Esophagus muscularis mucosa (tissue), 4 donors: Measurements from ENCODE around the gene CCDC47. TPM values are rescaled to one million over a fixed set of nuclear protein-coding genes. Genes with fewer than 3 reads are reported as not detected.

Experiments used
- DNase-seq: peaks from one replicate; pipeline ENCODE4 v3.0.0-alpha.2; 2017; ENCODE audit errors: extremely low spot score
- H3K27ac ChIP-seq, 4 donors: fragments of 200-600 bp; sonication (generic); replicated peaks in 1 of 4; 1 replicate in 3 of 4; 2 replicates in 1 of 4; pipeline ENCODE4 v1.5.1; 2016 to 2019; ENCODE audit warnings: mild to moderate bottlenecking in 1 of 4
- H3K27me3 ChIP-seq, 4 donors: fragments of 200-600 bp; sonication (generic); one replicate each; pipeline versions ENCODE4 v1.5.1 to v1.6.0; 2016 to 2019
- H3K36me3 ChIP-seq, 4 donors: fragments of 200-600 bp; sonication (generic); one replicate each; pipeline ENCODE4 v1.5.1; 2016 to 2019
- H3K4me1 ChIP-seq, 4 donors: fragments of 200-600 bp; sonication (generic); one replicate each; pipeline ENCODE4 v1.5.1; 2016 to 2019
- H3K4me3 ChIP-seq, 4 donors: fragments of 200-600 bp; sonication (generic); 1 replicate in 2 of 4; 2 replicates in 2 of 4; pipeline ENCODE4 v1.5.1; 2016 to 2019; ENCODE audit warnings: mild to moderate bottlenecking in 4 of 4, moderate library complexity in 1 of 4
- H3K9me3 ChIP-seq, 4 donors: fragments of 200-600 bp; sonication (generic); 1 replicate in 3 of 4; 2 replicates in 1 of 4; pipeline ENCODE4 v1.5.1; 2016 to 2019
- CTCF ChIP-seq, 3 experiments: fragments of 200-600 bp in 2 of 3; fragments of 450-650 bp in 1 of 3; sonication (generic) in 2 of 3; IDR thresholded peaks; one replicate each; pipeline ENCODE4 v1.5.1; 2017 to 2019; ENCODE audit warnings: antibody characterized with exemption in 3 of 3, mild to moderate bottlenecking in 2 of 3, moderate library complexity in 1 of 3
- EP300 ChIP-seq: sonication (generic); formaldehyde crosslinking; IDR thresholded peaks from one replicate; pipeline ENCODE4 v1.6.1; 2017; ENCODE audit warnings: antibody characterized with exemption
- POLR2A ChIP-seq: fragments of 450-650 bp; IDR thresholded peaks from one replicate; pipeline ENCODE4 v1.6.1; 2017; ENCODE audit warnings: antibody characterized with exemption, moderate library complexity, mild to moderate bottlenecking, low read depth
- POLR2AphosphoS5 ChIP-seq, 2 donors: sonication (generic); formaldehyde crosslinking; IDR thresholded peaks; one replicate each; pipeline ENCODE4 v1.6.1; 2017; ENCODE audit warnings: antibody characterized with exemption in 2 of 2
- WGBS: methylation state at CpG from one replicate; pipeline ENCODE4 v1.1.5; 2018; 5-methylcytosine and 5-hydroxymethylcytosine counted together
- intact Hi-C: fragments of 100-400 bp; cut with DNase I; formaldehyde crosslinking; loops from one replicate; pipeline ENCODE4 v1.15.1; 2023
- total RNA-seq, 4 donors: library from RNA; depleted of rRNA; stranded (reverse); fragments of >200 nt; gene quantifications; one replicate each; pipeline versions ENCODE4 v1.1.0 to v1.2.1, GENCODE V29; 2016

Gene CCDC47
- total RNA-seq, 4 donors from 2014 or later = 47.3 to 60.7 (median 56.2) TPM

DNA sequence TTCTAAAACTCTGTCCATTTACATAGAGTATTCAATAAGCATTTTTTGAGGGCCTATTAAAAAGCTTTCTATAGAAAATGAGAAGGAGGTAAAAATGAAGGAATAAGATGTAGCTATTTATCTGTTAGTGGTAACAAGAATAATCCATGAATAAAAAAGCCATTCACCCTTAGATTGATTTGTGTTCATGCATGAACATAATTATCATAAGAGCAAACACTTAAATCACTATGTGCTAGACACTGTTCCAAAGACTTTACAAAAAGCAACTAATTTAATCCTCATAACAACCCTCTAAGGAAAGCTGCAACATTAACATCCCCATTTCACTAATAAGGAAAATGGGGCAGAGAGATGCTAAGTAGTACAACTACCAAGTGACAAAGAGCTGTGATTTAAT, 6.6 kb downstream of the CCDC47 start:
- Histone ChIP-seq H3K4me1 (peaks cover 13 to 35% (median 23%) of the 10 kb centered on the region in 4 donors), H3K9me3 (no peaks in the 10 kb centered on the region), H3K36me3 (peaks cover 21 to 55% (median 37%) of the 10 kb centered on the region in 4 donors), H3K4me3 (no peak overlapping the region), H3K27ac (no peak overlapping the region), H3K27me3 (no peaks in the 10 kb centered on the region)
- TF ChIP-seq CTCF (IDR thresholded peaks at IDR 0.05) (no peak), POLR2AphosphoS5 (IDR thresholded peaks at IDR 0.05) (no peak), EP300 (no peak), POLR2A (no peak)
- DNase-seq = no peak
- intact Hi-C loops = no loop called here

DNA sequence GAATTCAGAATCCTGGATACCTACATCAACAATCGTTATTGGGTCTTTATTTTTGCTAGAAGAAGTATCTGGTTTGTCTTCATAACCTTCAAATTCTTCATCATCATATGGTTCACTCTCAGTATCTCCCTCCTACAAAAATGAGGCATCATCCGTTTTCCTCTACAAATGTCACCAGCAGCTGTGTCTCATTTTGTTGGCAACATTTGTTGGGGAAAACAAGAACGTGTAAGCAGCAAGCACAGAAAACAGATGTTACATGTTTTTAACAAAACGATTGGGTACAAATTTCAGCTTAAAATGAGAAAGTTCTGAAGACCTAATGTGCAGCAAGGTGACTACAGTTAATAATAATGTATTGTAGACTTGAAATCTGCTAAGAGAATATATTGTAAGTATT, 8.7 kb downstream of the CCDC47 start:
- no peak for TF ChIP-seq CTCF (IDR thresholded peaks at IDR 0.05)
- TF ChIP-seq EP300 = no peak
- no peak for TF ChIP-seq POLR2A
- no peak for TF ChIP-seq POLR2AphosphoS5 (IDR thresholded peaks at IDR 0.05)
- Histone ChIP-seq H3K27ac (no peak overlapping the region), H3K4me3 (no peak overlapping the region), H3K36me3 (peaks cover 31 to 76% (median 54%) of the 10 kb centered on the region in 4 donors), H3K9me3 (no peaks in the 10 kb centered on the region), H3K4me1 (peaks cover 6 to 15% (median 10%) of the 10 kb centered on the region in 4 donors), H3K27me3 (no peaks in the 10 kb centered on the region)
- intact Hi-C loops = no loop called here
- no peak for DNase-seq
- 70% methylated on average over 4 of the region's 4 CpGs for WGBS

GRCh38 chr17:63762161-63763078, 11.0 kb downstream of the CCDC47 start:
- Histone ChIP-seq H3K36me3 (peaks cover 31 to 81% (median 64%) of the 10 kb centered on the region in 4 donors), H3K9me3 (no peaks in the 10 kb centered on the region), H3K27ac (no peak overlapping the region), H3K4me3 (no peak overlapping the region), H3K4me1 (peaks cover 0 to 8% (median 0%) of the 10 kb centered on the region in 4 donors), H3K27me3 (no peaks in the 10 kb centered on the region)
- TF ChIP-seq POLR2A (no peak), POLR2AphosphoS5 (IDR thresholded peaks at IDR 0.05) (no peak), EP300 (no peak), CTCF (IDR thresholded peaks at IDR 0.05) (no peak)
- WGBS = 87% methylated on average over 5 of the region's 5 CpGs
- intact Hi-C loops = no loop called here
- no peak for DNase-seq

- Histone ChIP-seq H3K27me3 (no peaks in the 10 kb centered on the region), H3K4me3 (no peak overlapping the region), H3K4me1 (peaks cover 0 to 8% (median 0%) of the 10 kb centered on the region in 4 donors), H3K9me3 (no peaks in the 10 kb centered on the region), H3K36me3 (peaks cover 39 to 96% (median 77%) of the 10 kb centered on the region in 4 donors), H3K27ac (no peak overlapping the region)
- TF ChIP-seq CTCF (IDR thresholded peaks at IDR 0.05) (no peak), POLR2A (no peak), POLR2AphosphoS5 (IDR thresholded peaks at IDR 0.05) (no peak), EP300 (no peak)
- 84% methylated on average over 10 of the region's 10 CpGs for WGBS
- intact Hi-C loops = no loop called here
- no peak for DNase-seq
Measured at GRCh38 chr17:63760771-63761539, 12.4 kb downstream of the CCDC47 start.
